ENCODE measurements around the gene TSFM.

TSFM gene

GRCh38 chr12:57766464-57767304, 15.9 kb upstream of the TSFM start, which contains the start of gene CYP27B1 (continued):
- TF ChIP-seq ZNF561 (tag by site-specific recombination; IDR thresholded peaks at IDR 0.05; ENCODE audit: borderline replicate concordance) (0 out of 2 replicates have a peak, but pooled peaks have one; percentile 57), ZFP69B (tag by site-specific recombination; IDR thresholded peaks at IDR 0.05) (no peak), ZNF223 (tag by site-specific recombination; IDR thresholded peaks at IDR 0.05) (no peak), ZNF747 (tag by site-specific recombination; IDR thresholded peaks at IDR 0.05) (no peak), ZNF560 (tag by site-specific recombination; IDR thresholded peaks at IDR 0.05; ENCODE audit: borderline replicate concordance) (no peak), PRDM1 (tag by site-specific recombination; IDR thresholded peaks at IDR 0.05) (peak; percentile 69), ZBTB21 (tag by site-specific recombination; IDR thresholded peaks at IDR 0.05) (no peak), ZNF670 (tag by site-specific recombination; IDR thresholded peaks at IDR 0.05; ENCODE audit: low read depth) (no peak), ZSCAN23 (tag by site-specific recombination; IDR thresholded peaks at IDR 0.05) (no peak), ZNF423 (tag by site-specific recombination; IDR thresholded peaks at IDR 0.05) (peak; percentile 78), YY2 (tag by site-specific recombination; IDR thresholded peaks at IDR 0.05) (no peak), ZNF133 (tag by site-specific recombination; IDR thresholded peaks at IDR 0.05) (no peak), ZNF280C (tag by site-specific recombination; IDR thresholded peaks at IDR 0.05) (no peak), KLF16 (tag by site-specific recombination; IDR thresholded peaks at IDR 0.05) (peak; percentile 19; the same call in 1 of the 2 replicates), EGR2 (tag by site-specific recombination; IDR thresholded peaks at IDR 0.05; ENCODE audit: low read depth) (peak; percentile 70), ZNF114 (tag by site-specific recombination; IDR thresholded peaks at IDR 0.05) (no peak), ZNF302 (tag by site-specific recombination; IDR thresholded peaks at IDR 0.05; ENCODE audit: low read depth) (no peak), ZNF146 (tag by site-specific recombination; IDR thresholded peaks at IDR 0.05) (no peak), IKZF3 (tag by site-specific recombination; IDR thresholded peaks at IDR 0.05) (peak; percentile 82; the same call in 1 of the 2 replicates), ZFP37 (tag by site-specific recombination; IDR thresholded peaks at IDR 0.05) (peak; percentile 33; the same call in 1 of the 2 replicates), ZNF394 (tag by site-specific recombination; IDR thresholded peaks at IDR 0.05; ENCODE audit: borderline replicate concordance) (peak; percentile 60; the same call in 1 of the 2 replicates), ZNF433 (tag by site-specific recombination; IDR thresholded peaks at IDR 0.05; ENCODE audit: low read depth) (no peak), ZBTB17 (tag by site-specific recombination; IDR thresholded peaks at IDR 0.05) (peak; percentile 72), ZNF600 (tag by site-specific recombination; IDR thresholded peaks at IDR 0.05) (peak; percentile 80), ZNF76 (tag by site-specific recombination; IDR thresholded peaks at IDR 0.05; ENCODE audit: borderline replicate concordance, low read depth) (no peak), GLIS1 (tag by site-specific recombination; IDR thresholded peaks at IDR 0.05) (peak; percentile 71), ZNF514 (tag by site-specific recombination; IDR thresholded peaks at IDR 0.05) (no peak)
- TF ChIP-seq, protein P1, sequence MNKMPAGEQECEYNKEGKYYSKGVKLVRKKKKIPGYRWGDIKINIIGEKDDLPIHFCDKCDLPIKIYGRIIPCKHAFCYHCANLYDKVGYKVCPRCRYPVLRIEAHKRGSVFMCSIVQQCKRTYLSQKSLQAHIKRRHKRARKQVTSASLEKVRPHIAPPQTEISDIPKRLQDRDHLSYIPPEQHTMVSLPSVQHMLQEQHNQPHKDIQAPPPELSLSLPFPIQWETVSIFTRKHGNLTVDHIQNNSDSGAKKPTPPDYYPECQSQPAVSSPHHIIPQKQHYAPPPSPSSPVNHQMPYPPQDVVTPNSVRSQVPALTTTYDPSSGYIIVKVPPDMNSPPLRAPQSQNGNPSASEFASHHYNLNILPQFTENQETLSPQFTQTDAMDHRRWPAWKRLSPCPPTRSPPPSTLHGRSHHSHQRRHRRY (tag by site-specific recombination; IDR thresholded peaks at IDR 0.05): no peak

All from HEK293 (cell line).